HEK293 (cell line): ENCODE data around the gene CASP10.

Source experiments
- CTCF ChIP-seq: fragments of 450-650 bp; formaldehyde crosslinking; IDR thresholded peaks from 2 replicates; pipeline ENCODE4 v1.5.1; 2016; ENCODE audit warnings: missing biosample characterization, missing genetic modification characterization
- ZNF792 ChIP-seq: fragments of 450-650 bp; formaldehyde crosslinking; IDR thresholded peaks from 2 replicates; pipeline ENCODE4 v1.5.1; 2016; ENCODE audit warnings: missing biosample characterization, missing genetic modification characterization

- TF ChIP-seq CTCF (tag by site-specific recombination) (no peak), ZNF792 (tag by site-specific recombination) (no peak)
Observed at GRCh38 chr2:201195331-201195730, 12.4 kb downstream of the CASP10 start.
